GM21423 (cell line): ENCODE results near the gene DYNC2LI1.

Experiments used
- ATAC-seq: cut with Tn5 transposase; IDR thresholded peaks from one replicate; pipeline ENCODE4 v1.9.1; 2021; ENCODE audit warnings: mild to moderate bottlenecking, moderate library complexity; ENCODE audit not compliant: unreplicated experiment

Gene DYNC2LI1

GRCh38 chr2:43762286-43762685 is 11.6 kb upstream of the DYNC2LI1 start:
- ATAC-seq, result no peak

GRCh38 chr2:43763091-43763490 is 10.7 kb upstream of the DYNC2LI1 start:
- ATAC-seq, result no peak

- ATAC-seq, result no peak
These were observed 9.6 kb upstream of the DYNC2LI1 start for GRCh38 chr2:43764086-43764705.

GRCh38 chr2:43766006-43766405 is 7.8 kb upstream of the DYNC2LI1 start:
- ATAC-seq, result no peak

GRCh38 chr2:43774617-43775016 is 778 bp downstream of the DYNC2LI1 start:
- no peak for ATAC-seq

GRCh38 chr2:43776324-43776723 is 2.5 kb downstream of the DYNC2LI1 start:
- no peak for ATAC-seq

GRCh38 chr2:43777306-43777926 is 3.6 kb downstream of the DYNC2LI1 start:
- ATAC-seq, result no peak

GRCh38 chr2:43778233-43778632 is 4.4 kb downstream of the DYNC2LI1 start:
- ATAC-seq, result no peak

GRCh38 chr2:43787895-43788294 is 14.1 kb downstream of the DYNC2LI1 start:
- ATAC-seq, result no peak

- no peak for ATAC-seq
These were observed 14.8 kb downstream of the DYNC2LI1 start for GRCh38 chr2:43788646-43789045.

- no peak for ATAC-seq
These were observed 16.3 kb downstream of the DYNC2LI1 start for GRCh38 chr2:43790147-43790546.

GRCh38 chr2:43791035-43791765 is 17.4 kb downstream of the DYNC2LI1 start:
- ATAC-seq, result no peak

GRCh38 chr2:43792653-43793052 is 18.8 kb downstream of the DYNC2LI1 start:
- ATAC-seq, result peak; percentile 62

- no peak for ATAC-seq
These were observed 21.1 kb downstream of the DYNC2LI1 start for GRCh38 chr2:43794956-43795355.

GRCh38 chr2:43796206-43796605 is 22.4 kb downstream of the DYNC2LI1 start:
- ATAC-seq, result no peak

GRCh38 chr2:43798300-43798699 is 24.5 kb downstream of the DYNC2LI1 start:
- no peak for ATAC-seq

- ATAC-seq, result no peak
These were observed 27.1 kb downstream of the DYNC2LI1 start for GRCh38 chr2:43800894-43801293.

GRCh38 chr2:43802135-43802534 is 28.3 kb downstream of the DYNC2LI1 start:
- ATAC-seq, result no peak

GRCh38 chr2:43803113-43803512 is 29.3 kb downstream of the DYNC2LI1 start:
- ATAC-seq, result no peak

GRCh38 chr2:43806719-43807031 is 32.8 kb downstream of the DYNC2LI1 start:
- ATAC-seq, result no peak

- no peak for ATAC-seq
These were observed 36.6 kb downstream of the DYNC2LI1 start for GRCh38 chr2:43810452-43810851.

GRCh38 chr2:43810888-43811287 is 37.0 kb downstream of the DYNC2LI1 start:
- no peak for ATAC-seq
